Activated T-cell treated with anti-CD3 and anti-CD28 coated beads, Interleukin-2, amount 50 U/mL, for 24 hours (primary cell): ENCODE results near the gene OR2H2.
A peak's percentile ranks its signal among the peaks of the same experiment; 100 is the strongest.

ENCODE experiments used
- DNase-seq: peaks from one replicate; pipeline ENCODE4 v3.0.0-alpha.2; 2020
- H3K27ac Mint-ChIP-seq: 2 replicates; pipeline ENCODE4 v1.8.0; 2020; ENCODE audit warnings: mild to moderate bottlenecking, mixed read lengths
- H3K27me3 Mint-ChIP-seq: 2 replicates; pipeline ENCODE4 v1.8.0; 2020; ENCODE audit warnings: mixed read lengths
- H3K36me3 Mint-ChIP-seq: 2 replicates; pipeline ENCODE4 v1.8.0; 2020; ENCODE audit warnings: low read depth, mixed read lengths
- H3K4me1 Mint-ChIP-seq: 2 replicates; pipeline ENCODE4 v1.8.0; 2020; ENCODE audit warnings: low read depth, mixed read lengths
- H3K4me3 Mint-ChIP-seq: 2 replicates; pipeline ENCODE4 v1.8.0; 2020; ENCODE audit warnings: mild to moderate bottlenecking, moderate library complexity, mixed read lengths
- H3K9me3 Mint-ChIP-seq: 2 replicates; pipeline ENCODE4 v1.8.0; 2020; ENCODE audit warnings: mixed read lengths

OR2H2 gene

DNA sequence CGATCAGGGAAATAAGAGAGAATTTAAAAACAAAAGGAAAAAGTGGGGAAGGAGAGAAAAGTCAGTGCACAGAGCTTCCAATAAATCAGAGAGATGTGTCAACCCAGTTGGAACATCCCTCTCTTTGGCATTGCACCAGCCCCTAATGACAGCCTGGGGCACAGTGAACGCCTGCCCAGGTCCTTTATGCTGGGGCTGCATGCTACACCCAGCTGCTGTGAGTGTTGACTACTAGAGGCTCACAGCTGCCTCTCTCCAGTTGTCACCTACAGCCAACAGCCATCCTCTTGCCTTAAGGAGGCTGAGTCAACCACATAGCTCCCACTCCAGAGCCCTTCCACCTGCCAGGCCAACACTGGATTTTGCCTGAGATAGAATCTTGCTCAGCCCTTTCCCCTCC, 19.0 kb downstream of the OR2H2 start:
- H3K27me3 Mint-ChIP-seq = no peaks in the 10 kb centered on the region
- H3K4me3 Mint-ChIP-seq = no peak overlapping the region
- H3K9me3 Mint-ChIP-seq = no peaks in the 10 kb centered on the region
- no peak for DNase-seq
- peaks cover 48% of the 10 kb centered on the region for H3K36me3 Mint-ChIP-seq
- H3K27ac Mint-ChIP-seq = no peak overlapping the region
- H3K4me1 Mint-ChIP-seq = no peaks in the 10 kb centered on the region

DNA sequence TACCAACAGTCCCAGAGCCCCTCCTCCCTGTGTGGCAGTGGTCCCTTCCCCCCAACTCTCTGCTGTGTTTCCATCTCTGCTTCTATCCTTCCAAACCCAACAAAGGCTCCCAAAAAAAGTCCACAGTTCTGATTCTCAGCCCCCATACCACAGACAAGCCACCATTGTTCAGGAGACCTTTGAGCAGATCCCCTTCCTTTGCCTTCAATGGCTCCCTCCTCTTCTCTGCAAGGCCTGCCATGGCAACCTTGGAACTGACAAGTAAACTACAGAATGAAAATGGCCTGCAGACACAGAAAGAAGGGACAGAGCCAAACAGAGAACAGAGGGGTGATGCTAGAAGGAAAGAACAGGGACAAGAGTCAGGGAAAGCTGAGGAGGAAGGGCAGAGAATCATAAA, 23.2 kb downstream of the OR2H2 start:
- H3K27me3 Mint-ChIP-seq = no peaks in the 10 kb centered on the region
- no peaks in the 10 kb centered on the region for H3K9me3 Mint-ChIP-seq
- no peaks in the 10 kb centered on the region for H3K4me1 Mint-ChIP-seq
- H3K36me3 Mint-ChIP-seq = peaks cover 69% of the 10 kb centered on the region
- H3K4me3 Mint-ChIP-seq = no peak overlapping the region
- no peak for DNase-seq
- H3K27ac Mint-ChIP-seq = no peak overlapping the region

DNA sequence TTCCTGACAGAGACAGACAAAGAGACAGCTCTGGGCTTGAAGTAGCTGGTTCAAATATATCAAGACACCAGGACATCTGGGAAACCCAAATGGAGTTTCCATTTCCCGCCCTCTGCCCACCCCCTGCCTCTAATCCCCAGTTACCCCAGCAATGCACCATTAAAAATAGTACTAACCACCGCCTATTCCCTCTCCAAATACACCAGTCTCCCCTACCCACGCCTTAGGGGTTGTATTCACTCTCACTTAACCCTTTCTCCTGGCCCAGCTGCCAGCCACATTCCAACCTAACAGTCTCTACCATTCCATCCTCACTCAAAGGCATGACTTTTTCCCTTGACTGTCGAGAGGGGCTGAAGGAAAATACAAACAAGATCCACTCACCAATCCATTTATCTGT, 25.6 kb downstream of the OR2H2 start:
- Mint-ChIP-seq H3K36me3 (peaks cover 68% of the 10 kb centered on the region), H3K9me3 (no peaks in the 10 kb centered on the region), H3K4me3 (no peak overlapping the region), H3K4me1 (no peaks in the 10 kb centered on the region), H3K27ac (no peak overlapping the region), H3K27me3 (no peaks in the 10 kb centered on the region)
- no peak for DNase-seq

- Mint-ChIP-seq H3K4me1 (no peaks in the 10 kb centered on the region), H3K36me3 (peaks cover 61% of the 10 kb centered on the region), H3K27me3 (no peaks in the 10 kb centered on the region), H3K4me3 (no peak overlapping the region), H3K9me3 (no peaks in the 10 kb centered on the region), H3K27ac (no peak overlapping the region)
- no peak for DNase-seq
These were observed 26.5 kb downstream of the OR2H2 start for GRCh38 chr6:29611426-29611825.

DNA sequence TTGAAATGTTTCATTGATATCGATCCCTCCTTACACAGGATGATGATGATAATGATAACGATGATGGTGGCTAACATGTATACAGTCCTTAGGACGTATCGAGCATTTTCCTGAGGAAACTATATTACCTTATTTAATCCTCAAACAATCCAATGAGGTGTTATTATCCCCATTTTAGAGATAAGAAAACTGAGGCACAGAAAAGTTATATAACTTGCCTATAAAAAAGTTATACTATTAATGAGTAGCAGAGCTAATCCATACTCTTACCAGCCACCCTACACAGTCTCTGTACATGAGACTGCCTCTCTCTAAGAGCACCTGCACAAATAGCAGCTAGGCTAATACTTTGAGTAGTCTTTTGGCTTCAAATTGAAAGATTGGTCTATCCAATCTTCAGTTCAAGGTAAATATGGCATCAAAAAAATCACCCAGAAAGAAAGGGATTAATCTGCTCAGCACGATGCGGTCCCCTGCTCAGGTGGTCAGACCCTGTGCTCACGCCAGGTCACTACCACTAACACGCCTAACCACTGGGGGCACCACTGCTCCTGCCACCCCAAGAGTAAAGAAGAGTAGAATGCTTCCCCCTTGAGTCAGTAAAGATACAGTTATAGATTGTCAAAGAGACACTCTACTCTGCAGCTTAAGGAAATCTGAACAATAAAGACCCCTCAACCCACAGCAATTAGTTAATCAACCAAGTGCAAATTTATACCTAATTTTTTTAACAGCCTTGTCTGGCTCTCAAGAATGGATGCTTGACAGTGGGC, 33.0 kb downstream of the OR2H2 start:
- H3K4me1 Mint-ChIP-seq = no peaks in the 10 kb centered on the region
- H3K27me3 Mint-ChIP-seq = no peaks in the 10 kb centered on the region
- no peak overlapping the region for H3K27ac Mint-ChIP-seq
- no peak for DNase-seq
- no peaks in the 10 kb centered on the region for H3K9me3 Mint-ChIP-seq
- H3K4me3 Mint-ChIP-seq = no peak overlapping the region
- peaks cover 49% of the 10 kb centered on the region for H3K36me3 Mint-ChIP-seq

DNA sequence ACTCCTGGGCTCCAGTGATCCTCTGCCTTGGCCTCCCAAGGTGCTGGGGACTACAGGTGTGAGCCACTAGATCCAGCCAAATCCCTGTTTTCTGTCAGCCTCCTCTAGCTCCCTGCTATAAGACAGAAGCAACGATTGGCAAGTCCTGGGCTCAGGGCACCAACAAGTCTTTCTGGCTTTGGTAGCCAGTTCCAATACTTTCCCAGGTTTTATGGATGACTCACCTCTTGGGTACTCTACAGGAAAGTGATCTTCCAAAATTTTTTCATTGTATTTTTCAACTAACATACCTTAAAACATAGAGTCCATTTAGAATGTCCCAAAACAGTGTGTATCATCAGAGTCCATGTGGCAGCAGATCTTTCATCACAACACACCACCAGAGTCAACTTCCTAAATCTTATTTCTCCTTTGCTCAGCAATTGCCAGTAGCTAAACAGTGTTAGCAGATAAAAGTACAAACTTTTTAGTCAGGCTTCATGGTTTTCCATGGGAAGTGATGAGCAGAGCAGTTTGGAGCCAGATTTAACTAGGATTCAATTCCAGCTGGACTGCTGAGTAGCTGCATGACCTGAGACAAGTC, 34.7 kb downstream of the OR2H2 start:
- Mint-ChIP-seq H3K4me1 (no peaks in the 10 kb centered on the region), H3K27ac (no peak overlapping the region), H3K4me3 (no peak overlapping the region), H3K27me3 (no peaks in the 10 kb centered on the region), H3K9me3 (no peaks in the 10 kb centered on the region), H3K36me3 (peaks cover 38% of the 10 kb centered on the region)
- DNase-seq = no peak

DNA sequence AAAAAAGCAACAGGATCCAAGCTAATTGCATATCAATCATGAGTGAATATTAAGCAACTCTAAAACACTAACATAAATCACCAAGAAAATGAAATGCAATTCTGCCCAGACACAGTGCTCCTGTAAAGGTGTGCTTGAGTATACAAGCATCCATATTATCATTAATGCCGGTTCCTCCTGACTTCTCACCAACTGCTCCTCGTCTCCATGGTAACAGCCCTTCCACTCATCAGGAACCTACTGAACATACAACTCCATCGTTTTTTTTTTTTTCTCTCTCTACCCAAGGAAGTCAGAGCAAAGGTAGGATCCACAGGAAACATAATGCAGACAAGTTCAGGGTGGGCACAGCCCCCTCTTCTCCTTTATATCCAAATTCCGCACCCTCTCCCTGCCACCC, 35.7 kb downstream of the OR2H2 start:
- no peaks in the 10 kb centered on the region for H3K9me3 Mint-ChIP-seq
- H3K27ac Mint-ChIP-seq = no peak overlapping the region
- H3K4me1 Mint-ChIP-seq = no peaks in the 10 kb centered on the region
- no peak for DNase-seq
- H3K4me3 Mint-ChIP-seq = no peak overlapping the region
- H3K36me3 Mint-ChIP-seq = peaks cover 33% of the 10 kb centered on the region
- H3K27me3 Mint-ChIP-seq = no peaks in the 10 kb centered on the region

DNA sequence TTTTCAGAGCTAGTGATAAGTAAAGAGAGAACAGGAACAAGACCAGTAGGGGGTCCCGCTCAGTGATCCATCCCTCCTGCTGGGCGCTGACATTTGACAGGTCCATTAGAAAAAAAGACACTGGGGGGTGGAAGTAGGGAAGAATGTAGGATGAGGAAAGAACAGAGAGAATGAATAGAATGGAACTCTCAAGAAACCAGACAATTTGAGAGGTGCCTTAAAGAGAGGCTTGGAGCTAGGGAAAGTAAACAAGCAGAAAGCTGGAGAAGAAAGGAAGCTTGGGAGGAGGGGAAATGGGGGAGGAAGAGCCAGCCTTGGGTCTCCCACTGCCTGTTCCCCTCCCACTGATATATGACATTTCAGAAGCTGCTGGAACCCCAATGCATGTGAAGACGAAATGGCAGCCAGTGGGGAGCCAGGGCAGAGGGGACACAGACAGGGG, 39.6 kb downstream of the OR2H2 start:
- H3K27me3 Mint-ChIP-seq = no peaks in the 10 kb centered on the region
- no peak overlapping the region for H3K4me3 Mint-ChIP-seq
- no peak for DNase-seq
- peaks cover 13% of the 10 kb centered on the region for H3K4me1 Mint-ChIP-seq
- peaks cover 25% of the 10 kb centered on the region for H3K36me3 Mint-ChIP-seq
- H3K27ac Mint-ChIP-seq = no peak overlapping the region
- no peaks in the 10 kb centered on the region for H3K9me3 Mint-ChIP-seq

GRCh38 chr6:29625337-29625930, 40.5 kb downstream of the OR2H2 start:
- Mint-ChIP-seq H3K9me3 (no peaks in the 10 kb centered on the region), H3K27ac (no peak overlapping the region), H3K36me3 (peaks cover 19% of the 10 kb centered on the region), H3K27me3 (no peaks in the 10 kb centered on the region), H3K4me3 (no peak overlapping the region), H3K4me1 (peaks cover 18% of the 10 kb centered on the region)
- no peak for DNase-seq

- peaks cover 31% of the 10 kb centered on the region for H3K4me1 Mint-ChIP-seq
- peaks cover 1% of the 10 kb centered on the region for H3K36me3 Mint-ChIP-seq
- no peak for DNase-seq
- peak overlapping the region; percentile 29 for H3K4me3 Mint-ChIP-seq
- H3K27me3 Mint-ChIP-seq = peaks cover 4% of the 10 kb centered on the region
- no peaks in the 10 kb centered on the region for H3K9me3 Mint-ChIP-seq
- no peak overlapping the region for H3K27ac Mint-ChIP-seq
These were observed 42.2 kb downstream of the OR2H2 start for GRCh38 chr6:29626948-29627754.

DNA sequence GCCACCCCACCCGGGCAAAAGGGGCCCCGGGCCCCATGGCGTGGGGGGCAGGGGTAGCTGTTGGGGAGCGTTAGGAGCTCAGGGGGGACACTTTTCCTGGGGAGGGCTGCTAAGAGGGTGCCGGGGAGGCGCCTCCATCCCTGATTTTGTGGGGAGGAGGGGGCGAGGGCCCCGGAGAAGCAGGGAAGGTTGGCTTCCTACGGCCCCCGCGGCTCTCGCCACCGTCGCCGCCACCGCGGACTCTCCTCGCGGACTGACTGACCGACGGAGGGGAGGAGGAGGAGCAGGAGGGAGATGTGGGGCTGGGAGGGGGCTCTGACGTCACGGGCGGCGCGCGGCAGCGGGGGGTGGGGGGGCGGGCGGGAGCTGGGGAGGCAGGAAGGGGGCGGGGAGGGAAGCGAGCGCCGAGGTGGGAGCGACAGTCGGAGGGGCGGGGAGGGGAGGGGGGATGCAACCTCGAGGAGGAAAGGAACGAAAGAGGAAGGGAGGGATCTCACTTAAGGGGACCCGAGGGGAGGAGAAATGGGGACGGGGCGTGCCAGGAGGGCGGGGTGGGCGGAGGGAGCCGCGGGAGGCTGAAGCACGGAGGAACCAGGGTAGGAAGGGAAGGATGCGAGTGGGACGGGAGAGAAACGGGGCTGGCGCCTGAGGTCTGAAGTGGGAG, 43.0 kb downstream of the OR2H2 start:
- DNase-seq = peak; percentile 73
- no peaks in the 10 kb centered on the region for H3K9me3 Mint-ChIP-seq
- peak overlapping the region; percentile 81 for H3K4me3 Mint-ChIP-seq
- no peaks in the 10 kb centered on the region for H3K36me3 Mint-ChIP-seq
- peaks cover 32% of the 10 kb centered on the region for H3K4me1 Mint-ChIP-seq
- peaks cover 5% of the 10 kb centered on the region for H3K27me3 Mint-ChIP-seq
- H3K27ac Mint-ChIP-seq = peak overlapping the region; percentile 85

- peak overlapping the region; percentile 81 for H3K4me3 Mint-ChIP-seq
- peak overlapping the region; percentile 85 for H3K27ac Mint-ChIP-seq
- peaks cover 38% of the 10 kb centered on the region for H3K4me1 Mint-ChIP-seq
- DNase-seq = peak; percentile 75
- H3K36me3 Mint-ChIP-seq = no peaks in the 10 kb centered on the region
- no peaks in the 10 kb centered on the region for H3K9me3 Mint-ChIP-seq
- peaks cover 5% of the 10 kb centered on the region for H3K27me3 Mint-ChIP-seq
These were observed 43.7 kb downstream of the OR2H2 start for GRCh38 chr6:29628419-29629281.

DNA sequence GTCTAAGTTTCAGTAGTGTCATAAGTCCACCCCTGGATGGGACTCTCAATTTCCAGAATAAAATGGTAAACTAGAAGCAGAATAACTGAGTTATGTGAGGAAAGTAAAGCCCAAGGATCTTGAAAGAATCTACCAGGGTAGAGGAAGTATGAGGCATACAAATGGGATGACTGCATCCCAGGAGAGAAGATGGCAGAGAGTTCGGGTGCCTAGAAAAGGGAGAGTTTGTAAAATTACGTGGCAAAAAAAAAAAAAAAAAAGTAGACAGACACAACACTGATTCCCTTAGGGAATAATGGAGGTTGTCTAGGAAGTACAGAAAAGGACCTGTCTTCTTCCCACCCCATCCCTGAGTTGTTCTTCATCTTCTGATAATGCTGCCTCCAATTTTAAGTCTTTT, 44.6 kb downstream of the OR2H2 start:
- H3K9me3 Mint-ChIP-seq = no peaks in the 10 kb centered on the region
- DNase-seq = no peak
- no peak overlapping the region for H3K4me3 Mint-ChIP-seq
- H3K36me3 Mint-ChIP-seq = no peaks in the 10 kb centered on the region
- H3K27ac Mint-ChIP-seq = no peak overlapping the region
- H3K4me1 Mint-ChIP-seq = peaks cover 43% of the 10 kb centered on the region
- H3K27me3 Mint-ChIP-seq = peaks cover 5% of the 10 kb centered on the region
